Glutamatergic neuron (in vitro differentiated cells): Measurements from ENCODE around the gene POU2F2. TPM values are rescaled to one million over a fixed set of nuclear protein-coding genes. Genes with fewer than 3 reads are reported as not detected.

ENCODE experiments used
- DNase-seq: peaks from one replicate; pipeline ENCODE4 v3.0.0; 2022
- H3K27ac Mint-ChIP-seq: one replicate; pipeline ENCODE4 v1.8.0; 2020; ENCODE audit warnings: mild to moderate bottlenecking, mixed read lengths, inconsistent platforms; ENCODE audit not compliant: unreplicated experiment
- H3K27me3 Mint-ChIP-seq: one replicate; pipeline ENCODE4 v1.8.0; 2020; ENCODE audit warnings: mild to moderate bottlenecking, moderate library complexity, mixed read lengths, inconsistent platforms; ENCODE audit not compliant: unreplicated experiment
- H3K36me3 Mint-ChIP-seq: one replicate; pipeline ENCODE4 v1.8.0; 2020; ENCODE audit warnings: mild to moderate bottlenecking, mixed read lengths, inconsistent platforms; ENCODE audit not compliant: unreplicated experiment
- H3K4me1 Mint-ChIP-seq: one replicate; pipeline ENCODE4 v1.8.0; 2020; ENCODE audit warnings: mild to moderate bottlenecking, low read depth, mixed read lengths, inconsistent platforms; ENCODE audit not compliant: unreplicated experiment
- H3K4me3 Mint-ChIP-seq: one replicate; pipeline ENCODE4 v1.8.0; 2020; ENCODE audit warnings: mild to moderate bottlenecking, mixed read lengths, inconsistent platforms; ENCODE audit not compliant: unreplicated experiment
- H3K9me3 Mint-ChIP-seq: one replicate; pipeline ENCODE4 v1.8.0; 2020; ENCODE audit warnings: mild to moderate bottlenecking, moderate library complexity, mixed read lengths, inconsistent platforms; ENCODE audit not compliant: unreplicated experiment
- CTCF ChIP-seq: fragments of 200-600 bp; sonication (generic); IDR thresholded peaks from one replicate; pipeline ENCODE4 v1.5.0; 2021; ENCODE audit not compliant: partially characterized antibody, unreplicated experiment
- total RNA-seq: library from RNA; stranded (reverse); fragmentation: NEBNext Ultra II Directional; extraction: Animal tissue kit (Norgen Biotek cat#: 25700); gene quantifications from one replicate; pipeline ENCODE4 v1.2.1, GENCODE V29; 2021; ENCODE audit not compliant: unreplicated experiment

Gene POU2F2
- total RNA-seq, 1 donor from 2014 or later = 53.4 TPM

DNA sequence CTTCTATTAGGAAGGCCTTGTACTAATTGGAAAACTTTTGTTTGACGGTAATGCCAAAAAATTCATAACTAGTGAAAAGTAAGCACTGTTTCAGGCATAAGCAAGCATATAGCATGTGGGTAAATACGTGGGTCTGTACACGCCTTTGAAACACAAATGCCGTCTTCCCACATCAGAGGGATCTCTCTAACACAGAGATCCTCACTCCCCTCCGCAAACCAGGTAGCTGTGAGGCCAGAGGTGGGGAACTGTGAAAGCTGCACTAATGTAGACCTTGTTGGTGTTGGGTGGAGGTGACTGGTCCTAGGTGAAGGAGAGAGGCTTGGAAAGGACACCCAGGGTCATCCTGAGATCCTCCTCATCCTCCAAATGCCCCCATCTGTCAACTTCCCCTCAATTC is 16.0 kb upstream of the POU2F2 start:
- H3K36me3 Mint-ChIP-seq = no peaks in the 10 kb centered on the region
- TF ChIP-seq CTCF = no peak
- H3K9me3 Mint-ChIP-seq = peaks cover 18% of the 10 kb centered on the region
- H3K27me3 Mint-ChIP-seq = peaks cover 26% of the 10 kb centered on the region
- H3K4me1 Mint-ChIP-seq = peaks cover 40% of the 10 kb centered on the region
- no peak for DNase-seq
- no peak overlapping the region for H3K27ac Mint-ChIP-seq
- H3K4me3 Mint-ChIP-seq = no peak overlapping the region

DNA sequence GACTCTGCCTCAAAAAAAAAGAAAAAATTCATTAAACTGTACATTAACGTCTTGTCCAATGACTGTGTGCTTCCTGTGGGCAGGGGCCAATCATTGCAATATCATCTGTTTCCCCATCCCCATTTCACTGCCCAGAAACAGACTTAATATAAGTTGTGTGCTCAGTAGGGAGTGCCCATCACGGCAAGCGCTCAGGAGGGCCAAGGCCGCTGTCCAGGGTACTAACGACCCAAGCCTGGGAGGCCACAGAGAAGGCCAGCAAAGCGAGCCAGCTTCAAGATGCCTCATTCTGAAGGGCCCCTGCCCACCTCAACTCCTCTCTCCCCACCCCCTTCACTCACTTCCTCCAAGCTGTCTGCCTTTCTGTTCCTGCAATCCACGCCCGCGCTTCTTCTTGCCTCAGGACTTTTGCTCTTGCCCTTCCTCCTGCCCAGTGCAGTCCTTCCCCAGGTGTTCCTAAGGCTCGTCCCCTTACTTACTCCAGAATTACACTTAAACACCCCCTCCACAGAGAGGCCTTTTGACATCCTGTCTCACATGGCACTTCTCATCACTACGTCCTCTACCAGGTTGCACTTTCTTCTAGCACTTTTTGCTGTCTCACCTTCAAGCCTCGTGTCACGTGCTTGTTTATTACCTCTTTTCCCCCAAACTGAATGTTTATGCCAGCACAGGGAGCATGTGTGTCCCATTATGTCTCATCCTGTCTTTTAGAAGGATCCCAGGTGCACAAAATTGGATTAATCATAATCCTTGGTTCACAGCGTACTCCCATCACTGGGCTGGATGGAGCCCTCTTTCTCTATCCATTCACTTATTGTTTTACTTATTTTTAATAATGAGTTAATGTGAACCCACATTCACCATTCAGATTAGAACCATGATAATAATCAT is 11.3 kb upstream of the POU2F2 start:
- H3K4me3 Mint-ChIP-seq = peak overlapping the region; percentile 26
- H3K27ac Mint-ChIP-seq = no peak overlapping the region
- H3K27me3 Mint-ChIP-seq = peaks cover 12% of the 10 kb centered on the region
- peaks cover under 1% of the 10 kb centered on the region for H3K36me3 Mint-ChIP-seq
- DNase-seq = no peak
- peaks cover 3% of the 10 kb centered on the region for H3K9me3 Mint-ChIP-seq
- H3K4me1 Mint-ChIP-seq = peaks cover 14% of the 10 kb centered on the region
- TF ChIP-seq CTCF = no peak

GRCh38 chr19:42140125-42140754 is 8.0 kb upstream of the POU2F2 start:
- Mint-ChIP-seq H3K27ac (no peak overlapping the region), H3K9me3 (peaks cover 5% of the 10 kb centered on the region), H3K36me3 (peaks cover 10% of the 10 kb centered on the region), H3K4me3 (no peak overlapping the region), H3K27me3 (peaks cover 20% of the 10 kb centered on the region), H3K4me1 (peaks cover 16% of the 10 kb centered on the region)
- DNase-seq = no peak
- no peak for TF ChIP-seq CTCF

DNA sequence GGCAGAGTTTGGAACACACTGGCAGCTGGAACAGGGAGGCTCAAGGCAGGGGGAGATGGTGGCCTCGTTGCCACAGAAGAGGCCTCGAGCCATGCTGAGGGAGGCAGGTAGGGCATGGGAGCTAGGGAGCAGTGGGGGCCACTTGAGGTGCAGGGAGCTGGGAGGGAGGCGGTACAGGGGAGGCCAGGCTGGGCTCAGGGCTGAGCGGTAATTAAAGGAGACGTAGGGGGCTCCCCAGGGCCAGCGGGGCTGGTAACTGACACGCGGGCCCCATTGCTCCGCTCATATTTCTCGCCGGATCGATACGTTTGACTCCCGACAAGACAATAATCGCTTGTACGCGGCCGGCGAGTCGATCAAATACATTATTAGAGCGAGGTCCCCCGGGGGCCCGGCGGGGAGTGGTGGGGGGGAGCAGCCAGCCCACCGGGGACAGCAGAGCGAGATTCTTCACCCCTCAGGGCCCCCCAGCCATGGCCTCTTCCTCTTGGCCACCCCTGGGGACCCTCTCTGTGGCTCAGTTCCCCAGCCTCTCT is 2.4 kb upstream of the POU2F2 start:
- H3K9me3 Mint-ChIP-seq = peaks cover 18% of the 10 kb centered on the region
- no peak for TF ChIP-seq CTCF
- H3K27me3 Mint-ChIP-seq = peaks cover 26% of the 10 kb centered on the region
- DNase-seq = no peak
- H3K4me3 Mint-ChIP-seq = peak overlapping the region; percentile 83
- peaks cover 28% of the 10 kb centered on the region for H3K4me1 Mint-ChIP-seq
- H3K36me3 Mint-ChIP-seq = peaks cover 10% of the 10 kb centered on the region
- no peak overlapping the region for H3K27ac Mint-ChIP-seq
